ENCODE data around the gene RERE.

DNA sequence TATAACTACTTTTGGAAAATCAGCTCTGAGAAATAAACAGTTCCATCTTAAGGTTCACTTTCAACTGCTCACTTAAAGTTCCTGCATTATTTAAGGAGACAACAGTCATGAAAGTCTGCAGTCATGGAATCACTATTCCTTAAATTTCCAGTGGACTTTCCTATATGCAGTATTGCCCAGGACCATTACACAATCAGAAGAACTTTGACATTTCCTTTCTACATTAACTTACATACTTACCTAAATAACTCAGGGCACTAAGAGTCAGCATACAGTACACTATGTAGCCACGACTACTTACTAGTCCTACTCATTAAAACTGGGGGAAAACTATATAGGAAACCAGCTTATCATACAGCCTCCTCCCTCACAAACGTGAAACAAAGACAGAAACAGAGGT, 279.4 kb downstream of the RERE start:
- TF ChIP-seq, protein P1, sequence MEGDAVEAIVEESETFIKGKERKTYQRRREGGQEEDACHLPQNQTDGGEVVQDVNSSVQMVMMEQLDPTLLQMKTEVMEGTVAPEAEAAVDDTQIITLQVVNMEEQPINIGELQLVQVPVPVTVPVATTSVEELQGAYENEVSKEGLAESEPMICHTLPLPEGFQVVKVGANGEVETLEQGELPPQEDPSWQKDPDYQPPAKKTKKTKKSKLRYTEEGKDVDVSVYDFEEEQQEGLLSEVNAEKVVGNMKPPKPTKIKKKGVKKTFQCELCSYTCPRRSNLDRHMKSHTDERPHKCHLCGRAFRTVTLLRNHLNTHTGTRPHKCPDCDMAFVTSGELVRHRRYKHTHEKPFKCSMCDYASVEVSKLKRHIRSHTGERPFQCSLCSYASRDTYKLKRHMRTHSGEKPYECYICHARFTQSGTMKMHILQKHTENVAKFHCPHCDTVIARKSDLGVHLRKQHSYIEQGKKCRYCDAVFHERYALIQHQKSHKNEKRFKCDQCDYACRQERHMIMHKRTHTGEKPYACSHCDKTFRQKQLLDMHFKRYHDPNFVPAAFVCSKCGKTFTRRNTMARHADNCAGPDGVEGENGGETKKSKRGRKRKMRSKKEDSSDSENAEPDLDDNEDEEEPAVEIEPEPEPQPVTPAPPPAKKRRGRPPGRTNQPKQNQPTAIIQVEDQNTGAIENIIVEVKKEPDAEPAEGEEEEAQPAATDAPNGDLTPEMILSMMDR (conservative IDR thresholded peaks at IDR 0.05; ENCODE audit: low read length) = no peak
- TF ChIP-seq EZH2phosphoT487 (IDR thresholded peaks at IDR 0.05; ENCODE audit: borderline replicate concordance, low read depth, low read length) = no peak

All from OCI-LY7 (cell line).